Heart left ventricle (tissue), 13 donors: ENCODE results near the gene COL15A1.

ENCODE experiments used
- POLR2A ChIP-seq, 2 donors: fragments of 450-650 bp; IDR thresholded peaks; one replicate each; pipeline ENCODE4 v1.6.1; 2017; ENCODE audit warnings: antibody characterized with exemption in 2 of 2, mild to moderate bottlenecking in 2 of 2, moderate library complexity in 2 of 2
- TF ChIP-seq, protein P1 (sequence below), 12 donors: fragments of 200-600 bp; sonication (generic) in 4 of 12; IDR thresholded peaks; one replicate each; pipeline versions ENCODE4 v1.5.0 to v1.8.0; 2018 to 2022; ENCODE audit warnings: antibody characterized with exemption in 12 of 12, mild to moderate bottlenecking in 5 of 12
- donor health status: ischemic (EF 13 %, LVEDD 7.1; RV severe dilation, severe dysfunction).
- donor health status: DM: no; HTN: yes; CAD: no.
- donor health status: DM: no; HTN: no; CAD: no.
- donor health status: ischemic (EF 25% LVEDD 6.9; RV normal size, moderate dysfunction).
- donor health status: ischemic (EF 25% LVEDD 5.7; RV mildly dilated, moderate dysfunction).
- donor health status: ischemic (EF 35%, LVEDD 5.7; RV mildly dilated, moderate dysfunction).
- donor health status: nonischemic (EF 11% LVEDD 7.7; RV severe dilation, severe dysfunction).
- donor health status: DM: yes; HTN: yes; CAD: no.
- donor health status: PGD.
- donor health status: ischemic (EF 29% LVEDD 5.4; RV normal size, mild dysfunction).
- donor health status: nonischemic (EF 23%, LVEDD 6.1; RV moderate dilation, normal function).

DNA sequence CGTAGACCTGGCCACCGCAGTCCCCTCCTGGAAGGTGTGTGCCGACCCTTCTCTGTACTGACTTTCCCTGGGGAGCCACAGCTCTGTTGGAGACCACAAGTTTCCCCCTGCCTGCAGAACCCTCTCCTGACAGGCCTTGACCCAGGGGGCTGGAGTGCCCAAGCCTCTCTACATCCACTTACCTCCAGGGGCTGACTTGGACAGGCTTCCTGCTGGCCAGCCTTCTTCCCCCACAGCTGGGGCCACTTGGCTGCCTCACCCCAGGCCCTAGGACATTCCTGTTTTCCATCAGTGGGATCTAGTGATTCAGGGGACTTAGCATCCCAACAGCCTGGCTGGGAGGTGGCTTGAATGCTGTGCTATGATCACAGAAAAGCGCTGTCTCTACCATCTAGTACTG is 23.6 kb downstream of the COL15A1 start:
- TF ChIP-seq, protein P1, sequence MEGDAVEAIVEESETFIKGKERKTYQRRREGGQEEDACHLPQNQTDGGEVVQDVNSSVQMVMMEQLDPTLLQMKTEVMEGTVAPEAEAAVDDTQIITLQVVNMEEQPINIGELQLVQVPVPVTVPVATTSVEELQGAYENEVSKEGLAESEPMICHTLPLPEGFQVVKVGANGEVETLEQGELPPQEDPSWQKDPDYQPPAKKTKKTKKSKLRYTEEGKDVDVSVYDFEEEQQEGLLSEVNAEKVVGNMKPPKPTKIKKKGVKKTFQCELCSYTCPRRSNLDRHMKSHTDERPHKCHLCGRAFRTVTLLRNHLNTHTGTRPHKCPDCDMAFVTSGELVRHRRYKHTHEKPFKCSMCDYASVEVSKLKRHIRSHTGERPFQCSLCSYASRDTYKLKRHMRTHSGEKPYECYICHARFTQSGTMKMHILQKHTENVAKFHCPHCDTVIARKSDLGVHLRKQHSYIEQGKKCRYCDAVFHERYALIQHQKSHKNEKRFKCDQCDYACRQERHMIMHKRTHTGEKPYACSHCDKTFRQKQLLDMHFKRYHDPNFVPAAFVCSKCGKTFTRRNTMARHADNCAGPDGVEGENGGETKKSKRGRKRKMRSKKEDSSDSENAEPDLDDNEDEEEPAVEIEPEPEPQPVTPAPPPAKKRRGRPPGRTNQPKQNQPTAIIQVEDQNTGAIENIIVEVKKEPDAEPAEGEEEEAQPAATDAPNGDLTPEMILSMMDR (IDR thresholded peaks at IDR 0.05): no peak
- no peak for TF ChIP-seq POLR2A (IDR thresholded peaks at IDR 0.05)
